Activated CD4-positive, alpha-beta T cell treated with anti-CD3 and anti-CD28 coated beads, Interleukin-2, amount 50 U/mL, for 48 hours (primary cell): ENCODE results near the gene PTBP2.
"Not testable (repeated sequence)": the region's sequence is repeated elsewhere in the genome, so short reads cannot be mapped to it uniquely, and the experiment has no call there.

Experiments used
- DNase-seq, 2 experiments: peaks; one replicate each; pipeline ENCODE4 v3.0.0-alpha.2; 2020

PTBP2 gene

GRCh38 chr1:96741335-96741734, 19.8 kb downstream of the PTBP2 start:
- DNase-seq, result no peak

GRCh38 chr1:96746440-96747420, 25.1 kb downstream of the PTBP2 start:
- DNase-seq, result no peak

GRCh38 chr1:96747565-96747964, 26.0 kb downstream of the PTBP2 start:
- no peak for DNase-seq

- DNase-seq, result no peak
These were observed 26.5 kb downstream of the PTBP2 start for GRCh38 chr1:96748078-96748477.

GRCh38 chr1:96749618-96750017, 28.0 kb downstream of the PTBP2 start:
- DNase-seq, result no peak

- DNase-seq, result no peak
These were observed 30.8 kb downstream of the PTBP2 start for GRCh38 chr1:96752394-96752793.

- no peak for DNase-seq
These were observed 35.2 kb downstream of the PTBP2 start for GRCh38 chr1:96756789-96757188.

GRCh38 chr1:96762586-96762985, 41.0 kb downstream of the PTBP2 start:
- DNase-seq, result not testable (repeated sequence)

- DNase-seq, result no peak
These were observed 41.9 kb downstream of the PTBP2 start for GRCh38 chr1:96763514-96763913.

- no peak for DNase-seq
These were observed 42.9 kb downstream of the PTBP2 start for GRCh38 chr1:96764469-96764868.

GRCh38 chr1:96771847-96772246, 50.3 kb downstream of the PTBP2 start:
- no peak for DNase-seq

- no peak for DNase-seq
These were observed 50.8 kb downstream of the PTBP2 start for GRCh38 chr1:96772349-96772748.

GRCh38 chr1:96772972-96773371, 51.4 kb downstream of the PTBP2 start:
- DNase-seq, result no peak

GRCh38 chr1:96782206-96782605, 60.6 kb downstream of the PTBP2 start:
- no peak for DNase-seq

- DNase-seq, result no peak
These were observed 61.3 kb downstream of the PTBP2 start for GRCh38 chr1:96782856-96783255.

GRCh38 chr1:96790599-96790998, 69.0 kb downstream of the PTBP2 start:
- no peak for DNase-seq

- no peak for DNase-seq
These were observed 70.6 kb downstream of the PTBP2 start for GRCh38 chr1:96792220-96792619.

GRCh38 chr1:96801696-96802095, 80.1 kb downstream of the PTBP2 start:
- not testable (repeated sequence) for DNase-seq

GRCh38 chr1:96804648-96805047, 83.1 kb downstream of the PTBP2 start:
- no peak for DNase-seq

GRCh38 chr1:96808191-96808590, 86.6 kb downstream of the PTBP2 start:
- no peak for DNase-seq

- DNase-seq, result no peak
These were observed 94.3 kb downstream of the PTBP2 start for GRCh38 chr1:96815914-96816313.

- DNase-seq, result no peak
These were observed 98.5 kb downstream of the PTBP2 start for GRCh38 chr1:96820107-96820506.

- DNase-seq, result no peak
These were observed 99.1 kb downstream of the PTBP2 start for GRCh38 chr1:96820671-96821070.

GRCh38 chr1:96825231-96825630, 103.6 kb downstream of the PTBP2 start:
- no peak for DNase-seq
